GM21717 (cell line): ENCODE measurements around the gene ZFC3H1.
A peak's percentile ranks its signal among the peaks of the same experiment; 100 is the strongest.
"Not testable (repeated sequence)": the region's sequence is repeated elsewhere in the genome, so short reads cannot be mapped to it uniquely, and the experiment has no call there.

Source experiments
- ATAC-seq: cut with Tn5 transposase; IDR thresholded peaks from one replicate; pipeline ENCODE4 v1.9.1; 2021; ENCODE audit warnings: mild to moderate bottlenecking, moderate library complexity; ENCODE audit not compliant: unreplicated experiment

ZFC3H1 gene

GRCh38 chr12:71663561-71664410 is at the start of gene ZFC3H1, which contains the start of gene THAP2:
Gene ZFC3H1, minus strand, starts transcription at chr12:71663848. Its CDS starts 238 bp downstream, at chr12:71663610.
Gene THAP2, plus strand, starts transcription at chr12:71664301. Its CDS starts 209 bp downstream, at chr12:71664510.
- peak; percentile 94 for ATAC-seq

- no peak for ATAC-seq
Measured at GRCh38 chr12:71710276-71711125, 46.9 kb upstream of the ZFC3H1 start.

- no peak for ATAC-seq
Measured at GRCh38 chr12:71708658-71709057, 45.0 kb upstream of the ZFC3H1 start.

- no peak for ATAC-seq
Measured at GRCh38 chr12:71704920-71705319, 41.3 kb upstream of the ZFC3H1 start.

- ATAC-seq: no peak
Measured at GRCh38 chr12:71703206-71703605, 39.6 kb upstream of the ZFC3H1 start.

- ATAC-seq: no peak
Measured at GRCh38 chr12:71702590-71702989, 38.9 kb upstream of the ZFC3H1 start.

- ATAC-seq: not testable (repeated sequence)
Measured at GRCh38 chr12:71702181-71702580, 38.5 kb upstream of the ZFC3H1 start.

- no peak for ATAC-seq
Measured at GRCh38 chr12:71695782-71696181, 32.1 kb upstream of the ZFC3H1 start.

- peak; percentile 92 for ATAC-seq
Measured at GRCh38 chr12:71694099-71694820, 30.6 kb upstream of the ZFC3H1 start.

GRCh38 chr12:71693651-71694050 is 30.0 kb upstream of the ZFC3H1 start:
- peak; percentile 1 for ATAC-seq

GRCh38 chr12:71693126-71693525 is 29.5 kb upstream of the ZFC3H1 start:
- ATAC-seq: no peak

- ATAC-seq: no peak
Measured at GRCh38 chr12:71691504-71692129, 28.0 kb upstream of the ZFC3H1 start.

GRCh38 chr12:71688961-71689570 is 25.4 kb upstream of the ZFC3H1 start:
- no peak for ATAC-seq

- ATAC-seq: not testable (repeated sequence)
Measured at GRCh38 chr12:71687172-71687571, 23.5 kb upstream of the ZFC3H1 start.

- ATAC-seq: no peak
Measured at GRCh38 chr12:71686658-71687025, 23.0 kb upstream of the ZFC3H1 start.

GRCh38 chr12:71685914-71686657 is 22.4 kb upstream of the ZFC3H1 start, which contains the start of gene TMEM19:
Gene TMEM19, plus strand, starts transcription at chr12:71686082. Its CDS starts 599 bp downstream, at chr12:71686681.
- ATAC-seq: peak; percentile 90

GRCh38 chr12:71685312-71685906 is 21.8 kb upstream of the ZFC3H1 start:
- ATAC-seq: no peak

GRCh38 chr12:71684081-71684480 is 20.4 kb upstream of the ZFC3H1 start:
- ATAC-seq: no peak

- ATAC-seq: no peak
Measured at GRCh38 chr12:71683633-71684032, 20.0 kb upstream of the ZFC3H1 start.
